Measurements from ENCODE around the gene STARD13. TPM values are rescaled to one million over a fixed set of nuclear protein-coding genes. Genes with fewer than 3 reads are reported as not detected.
"Not testable (repeated sequence)": the region's sequence is repeated elsewhere in the genome, so short reads cannot be mapped to it uniquely, and the experiment has no call there.

Gene STARD13
- total RNA-seq, 1 experiment from 2014 or later = 7.8 TPM

DNA sequence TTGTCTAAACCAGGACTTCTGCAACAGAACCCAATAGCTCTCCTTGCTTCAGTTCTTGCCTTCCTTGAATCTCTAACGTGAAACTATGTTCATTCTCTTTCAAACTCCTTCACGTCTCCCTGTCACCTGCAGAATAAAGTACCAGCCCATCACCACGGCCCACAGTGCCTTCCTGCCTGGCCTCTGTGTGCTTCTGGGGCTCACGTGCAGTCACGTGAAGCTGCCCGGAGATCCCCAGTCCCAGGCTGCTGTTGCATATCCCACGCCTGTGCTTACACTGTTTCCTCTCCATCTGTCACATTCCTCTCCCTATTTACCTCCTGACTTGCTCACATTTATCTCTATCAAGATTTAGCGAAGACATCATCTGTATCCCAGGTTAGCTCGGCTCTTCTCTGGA is 102.8 kb downstream of the STARD13 start:
- H3K9me3 ChIP-seq (replicated peaks) = no peaks in the 10 kb centered on the region
- H3K27ac ChIP-seq = no peak overlapping the region
- DNase-seq (ENCODE audit: low read depth in 1 of 2, low spot score in 2 of 2) = no peak
- peaks cover 45% of the 10 kb centered on the region for H3K4me1 ChIP-seq (replicated peaks)
- H3K36me3 ChIP-seq = no peaks in the 10 kb centered on the region
- H3K4me3 ChIP-seq = no peak overlapping the region
- no peaks in the 10 kb centered on the region for H3K27me3 ChIP-seq (replicated peaks)

DNA sequence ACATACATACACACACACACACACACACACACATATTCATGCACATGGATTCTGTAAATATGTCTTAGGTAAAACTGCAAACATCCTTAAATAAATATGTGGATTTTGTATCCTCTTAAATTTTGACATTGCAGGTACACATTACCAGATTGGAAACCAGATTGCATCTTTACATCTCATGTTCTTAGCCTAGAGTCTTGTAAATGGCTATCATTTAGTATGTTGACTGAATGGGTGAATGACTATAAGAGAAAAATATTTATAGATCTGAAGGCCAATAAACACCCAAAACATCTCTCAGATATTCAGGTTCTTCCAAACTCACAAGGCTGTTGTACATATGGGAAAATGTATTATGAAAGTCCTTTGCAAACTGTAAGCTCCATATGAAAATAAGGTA is 104.3 kb downstream of the STARD13 start:
- H3K4me1 ChIP-seq (replicated peaks) = peaks cover 32% of the 10 kb centered on the region
- no peak for DNase-seq (ENCODE audit: low read depth in 1 of 2, low spot score in 2 of 2)
- no peaks in the 10 kb centered on the region for H3K36me3 ChIP-seq
- H3K4me3 ChIP-seq = no peak overlapping the region
- H3K27me3 ChIP-seq (replicated peaks) = no peaks in the 10 kb centered on the region
- H3K9me3 ChIP-seq (replicated peaks) = no peaks in the 10 kb centered on the region
- no peak overlapping the region for H3K27ac ChIP-seq

GRCh38 chr13:33180122-33180804 is 105.3 kb downstream of the STARD13 start:
- Histone ChIP-seq H3K36me3 (no peaks in the 10 kb centered on the region), H3K4me1 (replicated peaks) (peaks cover 22% of the 10 kb centered on the region), H3K9me3 (replicated peaks) (no peaks in the 10 kb centered on the region), H3K27ac (no peak overlapping the region), H3K4me3 (no peak overlapping the region), H3K27me3 (replicated peaks) (no peaks in the 10 kb centered on the region)
- DNase-seq (ENCODE audit: low read depth in 1 of 2, low spot score in 2 of 2) = no peak

- no peaks in the 10 kb centered on the region for H3K9me3 ChIP-seq (replicated peaks)
- DNase-seq (ENCODE audit: low read depth in 1 of 2, low spot score in 2 of 2) = no peak
- no peak overlapping the region for H3K27ac ChIP-seq
- no peak overlapping the region for H3K4me3 ChIP-seq
- no peaks in the 10 kb centered on the region for H3K27me3 ChIP-seq (replicated peaks)
- H3K4me1 ChIP-seq (replicated peaks) = peaks cover 14% of the 10 kb centered on the region
- peaks cover 3% of the 10 kb centered on the region; the same call in 1 of the 2 replicates for H3K36me3 ChIP-seq
Measured at GRCh38 chr13:33179463-33179862, 106.1 kb downstream of the STARD13 start.

GRCh38 chr13:33178209-33178840 is 107.2 kb downstream of the STARD13 start:
- no peaks in the 10 kb centered on the region for H3K9me3 ChIP-seq (replicated peaks)
- peaks cover 5% of the 10 kb centered on the region; the same call in 1 of the 2 replicates for H3K36me3 ChIP-seq
- peaks cover 2% of the 10 kb centered on the region for H3K4me1 ChIP-seq (replicated peaks)
- H3K4me3 ChIP-seq = no peak overlapping the region
- H3K27ac ChIP-seq = no peak overlapping the region
- H3K27me3 ChIP-seq (replicated peaks) = no peaks in the 10 kb centered on the region
- DNase-seq (ENCODE audit: low read depth in 1 of 2, low spot score in 2 of 2) = no peak

GRCh38 chr13:33177340-33178208 is 108.0 kb downstream of the STARD13 start:
- not testable (repeated sequence) for H3K27me3 ChIP-seq (replicated peaks); DNase-seq (ENCODE audit: low read depth in 1 of 2, low spot score in 2 of 2); H3K36me3 ChIP-seq; H3K27ac ChIP-seq; H3K4me3 ChIP-seq; H3K9me3 ChIP-seq (replicated peaks); H3K4me1 ChIP-seq (replicated peaks)

DNA sequence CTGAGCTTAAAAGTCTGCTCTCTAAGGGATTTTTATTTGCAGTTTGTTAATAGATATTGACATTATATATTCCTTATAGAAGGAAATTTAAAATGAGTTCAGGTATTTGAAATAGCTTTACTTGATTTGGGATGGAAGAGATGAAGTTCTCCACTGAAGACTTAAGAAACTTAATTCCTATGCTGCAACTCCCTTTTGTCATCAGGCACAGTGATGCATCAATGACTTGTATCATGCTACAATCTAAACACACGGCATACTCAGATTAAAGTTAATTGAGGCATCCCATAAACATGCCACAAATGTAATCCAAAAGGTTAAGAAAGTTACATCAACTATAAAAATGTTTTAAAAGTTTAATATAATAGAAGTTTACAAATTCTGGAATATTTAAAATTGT is 109.0 kb downstream of the STARD13 start:
- Histone ChIP-seq H3K27ac (no peak overlapping the region), H3K27me3 (replicated peaks) (no peaks in the 10 kb centered on the region), H3K9me3 (replicated peaks) (no peaks in the 10 kb centered on the region), H3K4me1 (replicated peaks) (peaks cover 5% of the 10 kb centered on the region), H3K4me3 (no peak overlapping the region), H3K36me3 (peaks cover 5% of the 10 kb centered on the region; the same call in 1 of the 2 replicates)
- no peak for DNase-seq (ENCODE audit: low read depth in 1 of 2, low spot score in 2 of 2)

DNA sequence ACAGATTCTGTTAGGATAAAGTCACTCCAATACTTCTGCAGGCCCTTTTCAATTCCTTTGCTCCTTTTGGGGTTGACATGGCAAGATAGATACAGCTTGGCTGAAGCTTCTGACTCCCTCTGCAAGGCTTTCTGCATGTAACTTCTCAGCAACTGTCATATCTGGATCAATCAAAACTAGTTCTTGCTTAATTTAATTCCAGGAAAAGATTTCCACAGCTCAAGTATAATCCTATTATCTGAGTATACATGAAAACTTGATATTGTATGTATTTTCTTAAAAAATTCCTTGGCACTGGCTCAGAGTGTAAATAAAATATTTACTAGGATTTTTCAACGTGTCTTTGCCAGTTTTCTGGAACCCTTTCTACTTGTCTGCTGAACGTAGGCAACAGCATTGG is 109.6 kb downstream of the STARD13 start:
- H3K36me3 ChIP-seq = peaks cover 5% of the 10 kb centered on the region; the same call in 1 of the 2 replicates
- H3K27me3 ChIP-seq (replicated peaks) = no peaks in the 10 kb centered on the region
- no peak overlapping the region for H3K27ac ChIP-seq
- no peak overlapping the region for H3K4me3 ChIP-seq
- H3K4me1 ChIP-seq (replicated peaks) = peaks cover 5% of the 10 kb centered on the region
- DNase-seq (ENCODE audit: low read depth in 1 of 2, low spot score in 2 of 2) = no peak
- no peaks in the 10 kb centered on the region for H3K9me3 ChIP-seq (replicated peaks)

DNA sequence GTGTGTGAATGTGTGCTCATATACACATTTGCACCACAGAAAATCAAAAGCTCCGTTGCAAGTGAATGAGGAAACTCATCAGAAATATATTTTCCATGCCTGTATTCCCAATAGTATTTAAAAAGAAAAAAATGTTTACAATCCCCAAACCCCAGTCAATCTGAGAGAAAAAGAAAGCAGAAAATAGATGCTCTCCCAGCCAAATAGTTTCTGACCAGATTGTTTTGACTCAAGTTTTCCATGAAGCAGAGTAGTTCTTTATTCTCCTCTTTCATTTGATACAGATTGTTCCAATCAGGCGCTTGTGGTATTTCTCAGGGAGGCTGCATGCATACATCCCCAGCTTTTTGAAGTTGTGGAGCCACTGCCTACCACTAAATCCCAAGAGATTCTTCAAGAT is 110.6 kb downstream of the STARD13 start:
- Histone ChIP-seq H3K9me3 (replicated peaks) (no peaks in the 10 kb centered on the region), H3K4me1 (replicated peaks) (peaks cover 11% of the 10 kb centered on the region), H3K27me3 (replicated peaks) (no peaks in the 10 kb centered on the region), H3K36me3 (peaks cover 5% of the 10 kb centered on the region; the same call in 1 of the 2 replicates), H3K27ac (no peak overlapping the region), H3K4me3 (no peak overlapping the region)
- no peak for DNase-seq (ENCODE audit: low read depth in 1 of 2, low spot score in 2 of 2)

- Histone ChIP-seq H3K36me3 (peaks cover 5% of the 10 kb centered on the region; the same call in 1 of the 2 replicates), H3K27me3 (replicated peaks) (no peaks in the 10 kb centered on the region), H3K4me3 (no peak overlapping the region), H3K9me3 (replicated peaks) (no peaks in the 10 kb centered on the region), H3K27ac (no peak overlapping the region), H3K4me1 (replicated peaks) (peaks cover 16% of the 10 kb centered on the region)
- no peak for DNase-seq (ENCODE audit: low read depth in 1 of 2, low spot score in 2 of 2)
Measured at GRCh38 chr13:33174491-33174890, 111.1 kb downstream of the STARD13 start.

DNA sequence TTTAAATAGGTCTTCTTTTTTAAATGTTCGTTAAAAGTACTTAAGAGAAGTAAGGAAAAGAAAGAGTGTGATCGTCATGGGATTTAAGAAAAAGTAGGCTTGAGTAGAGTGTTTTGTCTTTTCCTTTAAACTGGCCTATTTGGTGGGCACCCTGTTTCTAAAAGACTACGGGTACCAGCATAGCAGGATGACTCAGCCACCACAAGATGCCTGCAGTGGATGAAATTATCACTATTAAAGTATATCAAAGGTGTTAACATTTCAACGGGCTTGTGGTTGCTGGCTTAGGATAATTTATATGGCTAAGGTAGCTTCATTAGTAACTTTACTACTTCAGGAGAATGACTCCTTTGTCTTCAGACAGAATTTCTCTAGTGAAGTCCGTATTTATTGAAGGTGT is 112.6 kb downstream of the STARD13 start:
- no peak overlapping the region for H3K4me3 ChIP-seq
- no peak for DNase-seq (ENCODE audit: low read depth in 1 of 2, low spot score in 2 of 2)
- H3K27me3 ChIP-seq (replicated peaks) = no peaks in the 10 kb centered on the region
- peaks cover 5% of the 10 kb centered on the region; the same call in 1 of the 2 replicates for H3K36me3 ChIP-seq
- H3K9me3 ChIP-seq (replicated peaks) = no peaks in the 10 kb centered on the region
- H3K4me1 ChIP-seq (replicated peaks) = peaks cover 32% of the 10 kb centered on the region
- H3K27ac ChIP-seq = no peak overlapping the region

- H3K4me1 ChIP-seq (replicated peaks) = peaks cover 32% of the 10 kb centered on the region
- no peak for DNase-seq (ENCODE audit: low read depth in 1 of 2, low spot score in 2 of 2)
- H3K9me3 ChIP-seq (replicated peaks) = no peaks in the 10 kb centered on the region
- no peak overlapping the region for H3K4me3 ChIP-seq
- 0 out of 2 replicates have a peak overlapping the region, but pooled peaks have one; percentile 8 for H3K27ac ChIP-seq
- peaks cover 8% of the 10 kb centered on the region for H3K36me3 ChIP-seq
- H3K27me3 ChIP-seq (replicated peaks) = no peaks in the 10 kb centered on the region
Measured at GRCh38 chr13:33172400-33172799, 113.2 kb downstream of the STARD13 start.

GRCh38 chr13:33169273-33169980 is 116.1 kb downstream of the STARD13 start:
- H3K27ac ChIP-seq = peak overlapping the region; percentile 82
- peak in 1 of 2 experiments; percentile 60 for DNase-seq (ENCODE audit: low read depth in 1 of 2, low spot score in 2 of 2)
- H3K36me3 ChIP-seq = peaks cover 24% of the 10 kb centered on the region

More at GRCh38 chr13:33169273-33169980, 116.1 kb downstream of the STARD13 start:
- Histone ChIP-seq H3K9me3 (replicated peaks) (no peaks in the 10 kb centered on the region), H3K27me3 (replicated peaks) (no peaks in the 10 kb centered on the region), H3K4me3 (no peak overlapping the region), H3K4me1 (replicated peaks) (peaks cover 32% of the 10 kb centered on the region)

Data from SJSA1 (cell line).